Activated T-cell treated with anti-CD3 and anti-CD28 coated beads for 1 hour (primary cell): ENCODE results near the gene OR6F1.
"Not testable (repeated sequence)": the region's sequence is repeated elsewhere in the genome, so short reads cannot be mapped to it uniquely, and the experiment has no call there.

ENCODE experiments used
- DNase-seq: peaks from one replicate; pipeline ENCODE4 v3.0.0-alpha.2; 2020; ENCODE audit warnings: low read depth

The OR6F1 gene

DNA sequence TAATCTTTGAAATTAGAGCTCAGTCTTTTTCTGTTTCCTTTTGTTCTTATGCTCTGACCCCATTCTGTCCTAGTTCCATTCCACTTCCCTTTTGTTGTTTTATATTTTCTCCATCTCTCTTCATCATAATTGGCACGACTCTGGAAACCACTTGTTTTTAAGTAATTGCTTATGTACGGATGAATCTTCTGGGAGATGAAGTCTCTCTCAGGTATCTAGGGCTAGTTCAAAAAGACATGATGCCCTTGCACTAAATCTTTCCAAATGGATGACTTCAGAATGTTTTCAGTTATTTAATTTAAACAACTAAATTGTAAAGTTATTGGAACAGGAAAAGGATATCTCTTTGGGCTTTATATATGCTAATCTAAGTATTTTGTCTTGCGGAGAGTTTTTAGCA is at the start of gene OR6F1:
OR6F1 (minus strand) TSS at position 101 of the 400 bp plus-strand sequence. CDS start 3,891 bp downstream, outside the sequence.
- no peak for DNase-seq

DNA sequence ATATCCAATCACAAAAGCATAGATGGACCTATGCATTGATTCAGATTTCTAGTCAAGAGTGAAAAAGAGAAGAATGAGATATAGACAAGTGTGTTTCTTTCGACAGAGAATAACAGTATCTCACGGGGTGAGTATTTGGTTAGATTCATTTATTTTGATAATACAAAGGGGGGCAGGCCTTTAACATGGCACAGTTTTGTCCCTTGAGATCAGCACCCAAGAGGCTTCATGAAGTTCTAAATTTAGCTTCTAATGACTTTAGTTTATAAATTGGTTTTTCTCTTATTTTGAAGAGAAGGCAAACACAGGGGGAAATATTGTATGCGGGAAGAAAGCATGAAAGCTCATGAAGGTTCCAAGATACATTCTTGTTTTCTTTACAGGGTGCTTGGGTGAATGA is 44.0 kb upstream of the OR6F1 start, which contains the start of gene OR1C1:
OR1C1 (minus strand) TSS at position 101 of the 400 bp plus-strand sequence. CDS start 2,150 bp downstream, outside the sequence.
- DNase-seq: no peak

DNA sequence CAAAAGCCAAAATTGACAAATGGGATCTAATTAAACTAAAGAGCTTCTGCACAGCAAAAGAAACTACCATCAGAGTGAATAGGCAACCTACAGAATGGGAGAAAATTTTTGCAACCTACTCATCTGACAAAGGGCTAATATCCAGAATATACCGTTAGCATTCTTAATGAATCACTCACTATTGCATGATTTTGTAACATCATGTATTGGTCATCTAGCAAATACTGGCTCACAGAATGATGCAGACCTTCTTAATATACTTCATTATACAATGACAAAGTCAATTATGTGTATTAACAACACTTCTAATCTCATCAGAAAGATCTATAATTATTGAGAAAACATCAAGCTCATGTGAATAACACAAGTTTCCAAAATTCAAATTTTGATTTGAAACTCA is 37.9 kb upstream of the OR6F1 start:
- DNase-seq: not testable (repeated sequence)

DNA sequence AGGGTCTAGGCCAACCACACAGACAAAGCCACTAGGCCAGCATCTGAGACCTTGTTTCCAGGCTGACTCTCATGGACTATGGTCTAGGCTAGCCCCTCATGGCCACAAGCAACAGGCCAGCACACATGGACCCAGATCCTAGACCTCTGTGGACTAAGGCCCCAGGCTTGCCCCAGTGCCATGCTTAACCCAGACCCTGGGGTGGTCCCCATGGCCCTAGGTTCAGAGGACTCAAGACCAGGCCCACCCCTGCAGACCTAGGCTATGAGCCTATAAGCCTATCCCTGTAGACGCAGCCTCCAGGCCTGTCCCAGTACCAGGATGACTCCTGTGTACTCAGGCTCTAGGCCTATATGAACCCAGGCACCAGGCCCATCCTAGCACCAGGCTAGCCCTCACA is 33.4 kb upstream of the OR6F1 start:
- no peak for DNase-seq

DNA sequence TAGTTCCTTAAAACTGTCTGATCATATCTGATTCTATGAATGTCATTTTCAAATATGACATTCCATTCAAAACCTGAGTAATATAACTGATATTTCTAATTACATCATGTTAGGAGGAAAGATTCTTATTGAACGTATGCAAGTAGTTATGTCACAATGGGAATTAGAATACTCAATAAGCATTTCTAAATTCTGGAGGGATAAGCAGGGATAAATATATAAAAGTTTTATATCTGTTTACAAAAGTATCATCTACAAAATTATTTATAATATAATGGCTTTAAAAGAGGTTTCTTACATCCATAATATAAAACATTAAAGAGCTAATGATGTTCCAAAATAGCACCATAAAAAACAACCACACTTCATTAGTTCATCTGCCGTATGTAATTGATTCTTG is 31.6 kb upstream of the OR6F1 start, which contains the start of gene OR14A2:
OR14A2 (minus strand) TSS at position 101 of the 400 bp plus-strand sequence.
- DNase-seq: no peak

DNA sequence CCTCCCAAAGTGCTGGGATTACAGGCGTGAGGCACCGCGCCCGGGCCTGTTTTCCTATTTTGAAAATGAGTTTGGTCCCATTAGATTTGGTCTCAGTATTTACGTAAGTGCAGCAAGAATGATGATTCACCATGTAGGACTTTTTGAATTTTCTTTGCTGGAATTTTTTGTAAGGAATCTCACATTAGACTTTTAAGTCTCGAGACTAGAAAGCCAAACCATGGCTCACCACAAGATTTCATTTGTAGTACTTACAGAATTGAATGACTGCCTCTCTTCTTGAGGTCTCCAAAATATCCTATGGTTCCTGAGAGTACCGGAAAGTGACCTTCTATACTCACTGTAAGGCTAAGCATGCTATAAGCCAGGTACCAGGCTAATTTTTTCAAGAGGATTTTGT is 31.2 kb upstream of the OR6F1 start:
- DNase-seq: no peak

DNA sequence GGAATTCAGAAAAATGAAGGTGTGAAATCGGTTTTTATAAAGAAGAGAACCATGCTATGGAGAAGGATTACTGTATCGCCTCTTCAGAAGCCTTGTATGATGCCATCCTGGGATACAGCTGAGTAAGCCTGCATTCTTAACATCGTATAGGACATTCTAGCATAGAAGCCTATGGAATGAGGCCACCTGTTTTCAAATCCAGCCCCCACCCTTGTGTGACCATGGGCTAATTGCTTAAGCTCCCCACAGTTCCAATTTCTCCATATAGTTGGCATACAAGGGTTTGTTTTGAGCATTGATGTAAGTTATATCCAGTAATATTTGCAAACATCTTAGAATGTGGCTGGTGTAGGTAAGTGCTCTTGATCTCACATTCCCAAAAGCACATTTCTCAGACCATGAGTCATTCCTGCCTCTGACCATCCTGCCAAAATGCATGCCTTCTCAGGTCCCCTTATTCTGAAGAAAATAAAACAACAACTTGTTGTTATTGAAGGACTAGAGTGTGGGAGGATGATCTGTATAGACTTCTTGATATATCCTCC is 30.0 kb upstream of the OR6F1 start:
- no peak for DNase-seq

DNA sequence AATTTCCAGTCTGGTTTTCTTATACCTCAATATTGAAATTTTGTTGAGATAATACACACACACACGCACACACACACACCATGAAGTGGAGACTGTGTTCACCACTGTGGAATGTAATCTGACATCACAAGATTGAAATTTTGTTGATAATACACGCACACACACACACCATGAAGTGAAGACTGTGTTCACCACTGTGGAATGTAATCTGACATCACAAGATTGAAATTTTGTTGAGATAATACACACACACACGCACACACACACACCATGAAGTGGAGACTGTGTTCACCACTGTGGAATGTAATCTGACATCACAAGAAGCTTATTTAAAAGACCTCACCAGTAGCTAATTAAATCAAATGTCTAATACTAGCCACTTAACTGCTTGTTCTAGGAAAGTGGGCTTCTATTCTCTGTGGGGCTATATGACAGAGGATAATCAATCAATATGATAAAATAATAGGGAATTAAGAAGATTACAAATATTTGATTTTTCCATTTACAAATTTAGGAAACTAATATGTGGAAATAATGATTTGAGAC is 25.8 kb upstream of the OR6F1 start:
- DNase-seq: not testable (repeated sequence)

DNA sequence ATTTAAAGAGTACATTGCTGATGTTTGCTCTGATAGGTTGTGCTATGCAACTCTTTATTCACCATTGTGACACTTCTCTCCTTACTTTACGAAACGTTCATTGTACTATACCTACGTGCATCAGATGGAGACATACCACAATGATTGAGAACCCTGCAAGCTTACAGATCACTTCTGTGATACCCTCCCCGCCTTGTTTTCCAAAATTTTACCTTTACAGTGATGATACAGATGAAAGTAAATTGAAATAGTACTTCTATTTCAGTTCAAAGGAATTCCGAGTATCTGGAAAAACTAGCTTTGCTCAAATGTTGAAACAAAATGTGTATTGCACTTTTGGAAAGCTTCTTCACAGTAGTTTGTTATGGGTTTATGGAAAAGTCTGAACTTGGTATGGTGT is 25.3 kb upstream of the OR6F1 start:
- no peak for DNase-seq

DNA sequence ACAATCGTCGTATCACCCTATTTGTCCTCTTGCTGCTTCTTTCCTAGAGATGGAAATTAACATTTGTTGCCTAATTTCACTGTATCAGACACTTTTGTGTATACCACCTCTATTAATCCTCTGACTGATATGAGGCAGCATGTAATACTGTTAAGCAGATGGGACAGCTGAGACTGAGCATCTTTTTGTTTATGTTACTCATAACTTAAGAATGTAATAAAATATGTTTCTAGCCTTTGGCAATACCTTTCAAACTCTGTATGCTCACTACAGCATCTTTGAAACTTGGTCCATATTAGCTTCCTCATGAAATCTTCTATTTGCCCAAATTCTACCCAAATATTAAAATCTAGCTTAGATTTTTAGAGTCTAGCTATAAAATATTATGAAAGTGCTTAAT is 24.3 kb upstream of the OR6F1 start:
- no peak for DNase-seq

DNA sequence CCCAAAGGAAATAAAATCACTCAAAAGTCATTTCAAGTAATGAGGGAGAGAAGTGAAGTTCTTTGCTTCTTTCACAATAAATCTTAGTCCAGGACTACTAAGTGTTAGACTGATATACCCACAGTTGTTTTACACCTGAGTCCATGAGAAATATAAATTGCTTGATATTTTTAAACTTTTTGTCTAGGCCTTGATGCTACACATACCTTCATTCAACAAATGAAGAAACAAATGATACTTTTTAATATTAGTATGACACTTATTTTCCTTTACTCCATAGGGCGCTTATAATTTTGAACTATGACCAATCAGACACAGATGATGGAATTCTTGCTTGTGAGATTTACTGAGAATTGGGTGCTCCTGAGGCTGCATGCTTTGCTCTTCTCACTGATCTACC is 21.9 kb upstream of the OR6F1 start, which contains the start of gene OR14K1:
OR14K1 (plus strand) TSS at position 301 of the 400 bp plus-strand sequence; CDS start at position 301, 0 bp downstream.
- no peak for DNase-seq

DNA sequence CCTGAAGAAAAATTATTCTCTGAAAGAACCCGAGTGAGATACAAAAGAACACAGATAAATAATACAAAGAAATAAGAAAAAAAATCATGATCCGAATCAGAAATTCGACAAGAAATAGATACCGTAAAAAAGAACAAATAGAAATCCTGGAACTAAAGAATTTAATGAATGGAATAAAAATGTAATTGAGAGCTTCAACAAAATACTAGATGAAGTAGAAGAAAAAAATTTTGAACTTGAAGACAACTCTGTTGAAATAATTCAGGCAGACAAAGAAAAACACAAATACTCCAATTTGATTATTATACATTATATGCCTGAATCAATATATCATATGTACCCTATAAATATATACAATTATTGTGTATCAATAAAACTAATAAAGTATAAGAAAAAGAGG is 4.8 kb upstream of the OR6F1 start:
- DNase-seq: no peak

DNA sequence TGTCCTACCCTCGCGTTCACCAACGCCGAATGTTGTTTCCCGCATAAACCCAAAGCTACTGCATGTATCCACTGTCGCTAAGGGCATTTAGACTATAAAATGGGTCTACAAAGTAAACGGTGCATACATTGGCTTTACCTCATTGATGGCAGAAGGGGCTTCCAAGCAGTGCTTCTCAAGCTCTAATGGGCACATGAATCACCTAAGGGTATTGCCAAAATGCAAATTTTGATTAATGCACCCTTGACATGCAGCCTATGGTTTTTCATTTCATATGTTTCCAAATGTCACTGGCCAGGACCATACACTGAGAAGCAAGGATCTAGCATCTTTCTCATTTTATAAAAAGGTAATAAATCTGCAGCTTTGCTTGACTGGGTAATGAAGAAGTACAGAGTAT is 2.7 kb downstream of the OR6F1 start:
- DNase-seq: no peak

DNA sequence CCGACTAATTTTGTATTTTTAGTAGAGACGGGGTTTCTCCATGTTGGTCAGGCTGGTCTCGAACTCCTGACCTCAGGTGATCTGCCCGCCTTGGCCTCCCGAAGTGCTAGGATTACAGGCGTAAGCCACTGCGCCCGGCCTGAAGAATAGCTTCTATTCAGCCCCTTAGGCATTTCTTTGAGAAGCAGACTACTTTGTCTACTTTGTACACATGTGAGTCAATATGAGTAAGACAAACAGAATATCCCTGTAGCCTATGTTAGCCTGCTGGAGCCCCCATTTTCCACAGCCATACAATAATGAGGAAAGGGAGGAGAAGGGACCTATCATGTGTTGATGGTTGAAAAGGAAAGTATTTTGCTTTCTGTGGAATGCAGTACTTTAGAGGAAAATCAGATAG is 5.8 kb downstream of the OR6F1 start:
- DNase-seq: not testable (repeated sequence)

DNA sequence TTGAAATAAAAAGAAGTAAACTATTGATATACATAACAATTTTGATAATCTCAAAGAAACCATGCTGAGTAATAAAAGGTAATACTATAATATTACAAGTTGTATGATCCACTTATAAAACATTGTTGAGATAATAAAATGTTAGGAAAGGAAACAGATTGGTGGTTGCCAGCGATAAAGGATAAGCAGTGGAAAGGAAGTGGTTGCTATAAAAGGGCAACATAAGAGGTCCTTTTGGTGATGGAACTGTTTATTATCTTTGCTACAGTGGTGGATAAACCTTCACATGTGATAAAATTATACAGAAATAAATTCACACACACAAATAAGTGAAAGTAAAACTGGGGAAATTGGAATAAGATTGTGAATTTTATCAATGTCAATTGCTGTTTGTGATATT is 15.1 kb downstream of the OR6F1 start:
- DNase-seq: no peak

DNA sequence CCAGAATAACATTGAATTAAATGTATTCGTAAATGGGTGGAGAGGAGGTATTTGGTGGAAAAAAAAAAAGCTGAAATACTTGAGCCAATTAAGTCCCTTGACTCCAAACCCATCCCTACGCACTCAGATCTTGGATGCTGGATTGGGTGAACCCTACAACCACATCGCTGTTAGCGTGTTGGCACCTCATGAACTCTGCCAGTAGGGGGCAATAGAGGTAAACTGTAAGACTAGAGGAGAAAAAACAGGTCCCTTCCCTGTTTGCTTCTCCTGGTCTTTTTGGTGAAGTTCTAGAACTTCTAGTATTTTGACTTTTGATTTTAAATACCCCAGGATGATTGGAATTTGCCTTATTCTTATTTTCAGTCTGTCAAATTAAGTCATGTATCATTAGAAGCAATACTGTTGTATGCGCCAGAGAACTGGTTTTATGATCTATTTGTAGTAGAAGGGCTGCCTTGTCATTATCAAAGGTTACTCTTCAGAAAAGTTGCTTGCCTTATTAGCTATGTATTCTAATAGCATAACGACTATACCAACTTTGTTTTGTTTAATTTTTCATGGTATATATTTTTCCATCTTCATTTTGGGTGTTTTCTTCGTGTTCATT is 35.1 kb downstream of the OR6F1 start:
- no peak for DNase-seq

DNA sequence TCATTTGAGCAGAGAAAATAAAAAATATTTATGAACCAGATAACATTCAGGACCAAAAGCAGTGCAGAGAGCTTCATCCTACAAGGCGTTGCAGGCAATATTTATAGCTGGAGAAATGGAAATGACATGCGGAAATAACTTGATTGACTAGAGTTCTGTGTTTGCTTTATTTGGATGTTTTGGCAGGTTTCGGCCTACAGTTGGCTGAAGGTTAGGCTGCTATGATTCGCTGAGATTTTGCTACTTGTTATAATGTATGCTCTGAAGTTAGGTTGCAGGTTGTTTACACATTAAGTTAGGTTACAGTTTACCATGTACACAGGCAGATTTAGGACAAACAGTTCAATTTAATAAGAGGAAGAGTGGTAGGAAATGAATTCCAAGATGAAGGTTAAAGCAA is 36.3 kb downstream of the OR6F1 start:
- DNase-seq: no peak

DNA sequence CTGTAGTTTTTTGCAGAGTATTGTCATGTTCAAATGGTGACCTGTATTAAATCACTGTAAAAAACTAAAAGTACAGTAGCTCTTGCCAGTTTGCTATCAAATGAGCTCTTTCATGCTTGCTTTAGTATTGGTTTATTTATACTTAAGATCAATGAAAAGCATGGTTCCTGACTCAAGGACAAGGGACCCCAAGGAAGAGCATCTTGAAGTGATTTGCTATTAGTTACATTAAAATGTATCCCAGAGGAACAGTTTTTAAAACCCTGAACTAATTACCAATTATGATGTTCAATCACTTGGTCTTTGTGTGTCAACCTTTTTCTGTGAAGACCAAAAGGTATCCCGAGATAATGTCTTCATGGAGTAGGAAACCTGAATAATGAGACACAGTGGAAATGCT is 36.8 kb downstream of the OR6F1 start, which contains the start of gene OR13G1:
OR13G1 (minus strand) TSS at position 101 of the 400 bp plus-strand sequence. CDS start 6,698 bp downstream, outside the sequence.
- DNase-seq: no peak

DNA sequence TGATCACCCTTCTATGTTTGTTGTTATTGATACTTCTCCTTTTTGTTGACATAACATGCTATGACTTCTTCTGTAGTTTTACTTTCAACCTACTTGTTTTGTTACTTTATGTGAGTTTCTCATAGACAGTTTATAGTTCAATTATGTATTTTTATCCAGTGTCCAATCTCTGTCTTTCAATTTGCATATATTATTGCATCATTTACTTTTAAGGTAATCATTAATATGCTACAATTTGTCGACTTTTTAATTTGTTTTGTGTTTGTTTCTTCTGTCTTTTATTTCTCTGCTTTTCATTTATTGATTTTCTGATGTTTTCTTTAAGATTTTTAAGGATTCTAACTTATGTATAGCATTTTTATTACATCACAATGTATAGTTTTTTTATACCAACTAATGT is 47.2 kb downstream of the OR6F1 start:
- DNase-seq: no peak
